Measurements from ENCODE around the gene PSENEN. TPM values are rescaled to one million over a fixed set of nuclear protein-coding genes. Genes with fewer than 3 reads are reported as not detected.
"Not testable (repeated sequence)": the region's sequence is repeated elsewhere in the genome, so short reads cannot be mapped to it uniquely, and the experiment has no call there.

Gene PSENEN
- total RNA-seq, 1 donor from 2014 or later: 83.8 TPM

- no peak for TF ChIP-seq CTCF (IDR thresholded peaks at IDR 0.05; ENCODE audit: unreplicated experiment)
- H3K36me3 Mint-ChIP-seq (ENCODE audit: insufficient read depth): peaks cover 8% of the 10 kb centered on the region
- H3K9me3 Mint-ChIP-seq (ENCODE audit: low read depth): no peaks in the 10 kb centered on the region
- H3K4me3 Mint-ChIP-seq (ENCODE audit: low read depth): no peak overlapping the region
- H3K27me3 Mint-ChIP-seq: no peaks in the 10 kb centered on the region
- H3K4me1 Mint-ChIP-seq (ENCODE audit: low read depth): peaks cover 2% of the 10 kb centered on the region
- DNase-seq (ENCODE audit: low spot score, unreplicated experiment): no peak
- H3K27ac Mint-ChIP-seq: no peak overlapping the region
These were observed 21.2 kb downstream of the PSENEN start for GRCh38 chr19:35766571-35767104.

GRCh38 chr19:35767288-35768081 lies 22.0 kb downstream of the PSENEN start:
- Mint-ChIP-seq H3K36me3 (ENCODE audit: insufficient read depth) (peaks cover 4% of the 10 kb centered on the region), H3K4me3 (ENCODE audit: low read depth) (no peak overlapping the region), H3K4me1 (ENCODE audit: low read depth) (peaks cover 2% of the 10 kb centered on the region), H3K27ac (no peak overlapping the region), H3K27me3 (peaks cover 2% of the 10 kb centered on the region), H3K9me3 (ENCODE audit: low read depth) (no peaks in the 10 kb centered on the region)
- DNase-seq (ENCODE audit: low spot score, unreplicated experiment): peak; percentile 63
- TF ChIP-seq CTCF (IDR thresholded peaks at IDR 0.05; ENCODE audit: unreplicated experiment): no peak

GRCh38 chr19:35768082-35768421 lies 22.6 kb downstream of the PSENEN start:
- Mint-ChIP-seq H3K4me3 (ENCODE audit: low read depth) (no peak overlapping the region), H3K9me3 (ENCODE audit: low read depth) (no peaks in the 10 kb centered on the region), H3K36me3 (ENCODE audit: insufficient read depth) (peaks cover 4% of the 10 kb centered on the region), H3K4me1 (ENCODE audit: low read depth) (peaks cover 2% of the 10 kb centered on the region), H3K27ac (no peak overlapping the region), H3K27me3 (peaks cover 5% of the 10 kb centered on the region)
- no peak for DNase-seq (ENCODE audit: low spot score, unreplicated experiment)
- TF ChIP-seq CTCF (IDR thresholded peaks at IDR 0.05; ENCODE audit: unreplicated experiment): no peak

GRCh38 chr19:35772362-35772761 lies 26.9 kb downstream of the PSENEN start:
- H3K27ac Mint-ChIP-seq; H3K9me3 Mint-ChIP-seq (ENCODE audit: low read depth); H3K36me3 Mint-ChIP-seq (ENCODE audit: insufficient read depth); DNase-seq (ENCODE audit: low spot score, unreplicated experiment); H3K4me1 Mint-ChIP-seq (ENCODE audit: low read depth); H3K4me3 Mint-ChIP-seq (ENCODE audit: low read depth): not testable (repeated sequence)
- H3K27me3 Mint-ChIP-seq: peaks cover 25% of the 10 kb centered on the region

GRCh38 chr19:35773020-35773806 lies 27.8 kb downstream of the PSENEN start:
- no peak for DNase-seq (ENCODE audit: low spot score, unreplicated experiment)
- peaks cover 2% of the 10 kb centered on the region for H3K36me3 Mint-ChIP-seq (ENCODE audit: insufficient read depth)
- TF ChIP-seq CTCF (IDR thresholded peaks at IDR 0.05; ENCODE audit: unreplicated experiment): no peak
- H3K4me3 Mint-ChIP-seq (ENCODE audit: low read depth): no peak overlapping the region
- peaks cover 30% of the 10 kb centered on the region for H3K27me3 Mint-ChIP-seq
- no peaks in the 10 kb centered on the region for H3K9me3 Mint-ChIP-seq (ENCODE audit: low read depth)
- H3K27ac Mint-ChIP-seq: no peak overlapping the region
- H3K4me1 Mint-ChIP-seq (ENCODE audit: low read depth): peaks cover 7% of the 10 kb centered on the region
